LNCAP (cell line): Measurements from ENCODE around the gene ALG10.

ENCODE experiments used
- CTCF ChIP-seq: fragments of 450-650 bp; IDR thresholded peaks from 2 replicates; pipeline ENCODE4 v1.5.1; 2017; ENCODE audit warnings: mild to moderate bottlenecking

Gene ALG10

GRCh38 chr12:34030591-34030990 lies 8.3 kb downstream of the ALG10 start:
- TF ChIP-seq CTCF = no peak

- TF ChIP-seq CTCF = peak; percentile 56
Measured at GRCh38 chr12:34033628-34034296, 11.5 kb downstream of the ALG10 start.

- TF ChIP-seq CTCF = peak; percentile 47; the same call in 1 of the 2 replicates
Measured at GRCh38 chr12:34038357-34038756, 16.1 kb downstream of the ALG10 start.

GRCh38 chr12:34046570-34046969 lies 24.3 kb downstream of the ALG10 start:
- TF ChIP-seq CTCF = no peak

- no peak for TF ChIP-seq CTCF
Measured at GRCh38 chr12:34048714-34049113, 26.4 kb downstream of the ALG10 start.

- no peak for TF ChIP-seq CTCF
Measured at GRCh38 chr12:34051486-34051885, 29.2 kb downstream of the ALG10 start.

GRCh38 chr12:34054938-34055337 lies 32.6 kb downstream of the ALG10 start:
- TF ChIP-seq CTCF = no peak
